GM23338 (cell line): Measurements from ENCODE around the gene PERCC1. TPM values are rescaled to one million over a fixed set of nuclear protein-coding genes. Genes with fewer than 3 reads are reported as not detected.

Experiments used
- ATAC-seq: fragments of 200-7000 bp; cut with Tn5 transposase; 3 replicates; pipeline ENCODE4 v1.9.1; 2020
- DNase-seq: peaks from one replicate; pipeline ENCODE4 v3.0.0-alpha.2; 2015; ENCODE audit warnings: low spot score
- H2AFZ ChIP-seq: fragments of 200-600 bp; sonication (generic); 2 replicates; pipeline ENCODE4 v1.8.0; 2016; ENCODE audit warnings: antibody characterized with exemption, mild to moderate bottlenecking, moderate library complexity
- H3F3A ChIP-seq: fragments of 200-600 bp; sonication (generic); replicated peaks from 2 replicates; pipeline ENCODE4 v1.8.0; 2017; ENCODE audit warnings: antibody characterized with exemption, mixed run types, low read depth
- H3K27ac ChIP-seq: fragments of 200-600 bp; sonication (generic); 2 replicates; pipeline ENCODE4 v1.6.1; 2016; ENCODE audit warnings: low read depth
- H3K27me3 ChIP-seq: fragments of 200-600 bp; sonication (generic); 2 replicates; pipeline ENCODE4 v1.8.0; 2016; ENCODE audit warnings: mild to moderate bottlenecking, mixed run types, moderate library complexity; ENCODE audit not compliant: insufficient read depth
- H3K36me3 ChIP-seq: fragments of 200-600 bp; sonication (generic); 2 replicates; pipeline ENCODE4 v1.8.0; 2016; ENCODE audit warnings: mild to moderate bottlenecking; ENCODE audit not compliant: insufficient read depth
- H3K4me1 ChIP-seq: fragments of 200-600 bp; sonication (generic); 2 replicates; pipeline ENCODE4 v1.8.0; 2016; ENCODE audit warnings: mild to moderate bottlenecking, moderate library complexity; ENCODE audit not compliant: insufficient read depth
- H3K4me2 ChIP-seq: fragments of 200-600 bp; sonication (generic); 2 replicates; pipeline ENCODE4 v1.7.1; 2017; ENCODE audit warnings: mixed run types
- H3K4me3 ChIP-seq: fragments of 200-600 bp; sonication (generic); 2 replicates; pipeline ENCODE4 v1.6.1; 2016; ENCODE audit warnings: mixed run types
- H3K79me2 ChIP-seq: fragments of 200-600 bp; sonication (generic); replicated peaks from 2 replicates; pipeline ENCODE4 v1.8.0; 2017; ENCODE audit warnings: mild to moderate bottlenecking; ENCODE audit not compliant: insufficient read depth
- H3K9me2 ChIP-seq: fragments of 200-600 bp; sonication (generic); 2 replicates; pipeline ENCODE4 v1.8.0; 2017; ENCODE audit not compliant: insufficient read depth
- H4K20me1 ChIP-seq: fragments of 200-600 bp; sonication (generic); replicated peaks from 2 replicates; pipeline ENCODE4 v1.8.0; 2017; ENCODE audit warnings: mild to moderate bottlenecking; ENCODE audit not compliant: insufficient read depth
- H3K27ac Mint-ChIP-seq: 2 replicates; pipeline ENCODE4 v1.8.0; 2020; ENCODE audit warnings: inconsistent platforms, mild to moderate bottlenecking, moderate library complexity, mixed read lengths
- H3K27me3 Mint-ChIP-seq: 3 replicates; pipeline ENCODE4 v1.8.0; 2022; ENCODE audit warnings: low read depth, mild to moderate bottlenecking, moderate library complexity, mixed read lengths, inconsistent platforms; ENCODE audit not compliant: insufficient read depth, poor library complexity
- H3K36me3 Mint-ChIP-seq: 3 replicates; pipeline ENCODE4 v1.8.0; 2021; ENCODE audit warnings: low read depth, mild to moderate bottlenecking, inconsistent platforms, moderate library complexity, mixed read lengths
- H3K4me1 Mint-ChIP-seq: 3 replicates; pipeline ENCODE4 v1.8.0; 2020; ENCODE audit warnings: mild to moderate bottlenecking, inconsistent platforms, mixed read lengths
- H3K4me3 Mint-ChIP-seq: 3 replicates; pipeline ENCODE4 v1.8.0; 2021; ENCODE audit warnings: moderate library complexity, mild to moderate bottlenecking, inconsistent platforms, mixed read lengths
- H3K9me3 Mint-ChIP-seq: 3 replicates; pipeline ENCODE4 v1.8.0; 2020; ENCODE audit warnings: moderate library complexity, mild to moderate bottlenecking, inconsistent platforms, mixed read lengths
- CREB1 ChIP-seq: fragments of 250-450 bp; sonication (Bioruptor Pico); IDR thresholded peaks from 2 replicates; pipeline ENCODE4 v1.5.0; 2020; ENCODE audit warnings: low read depth, mild to moderate bottlenecking, moderate library complexity
- CTCF ChIP-seq, 2 experiments: fragments of 200-600 bp in 1 of 2; sonication (generic) in 1 of 2; conservative IDR thresholded peaks; 2 replicates each; pipeline versions ENCODE4 v1.5.1 to v1.6.1; 2016 to 2017; ENCODE audit warnings: antibody characterized with exemption in 2 of 2, low read depth in 2 of 2, mild to moderate bottlenecking in 2 of 2, moderate library complexity in 1 of 2
- EZH2 ChIP-seq: fragments of 200-600 bp; sonication (generic); IDR thresholded peaks from one replicate; pipeline ENCODE4 v1.8.0; 2017; ENCODE audit warnings: antibody characterized with exemption, mild to moderate bottlenecking, low read depth; ENCODE audit not compliant: unreplicated experiment
- EZH2phosphoT487 ChIP-seq: fragments of 200-600 bp; sonication (generic); IDR thresholded peaks from one replicate; pipeline ENCODE4 v1.8.1; 2018; ENCODE audit warnings: antibody characterized with exemption; ENCODE audit not compliant: unreplicated experiment
- JUNB ChIP-seq: IDR thresholded peaks from one replicate; pipeline ENCODE4 v1.6.1; 2016; ENCODE audit warnings: antibody characterized with exemption; ENCODE audit not compliant: unreplicated experiment
- NANOG ChIP-seq: IDR thresholded peaks from 2 replicates; pipeline ENCODE4 v1.6.1; 2016; ENCODE audit warnings: antibody characterized with exemption, borderline replicate concordance
- POLR2AphosphoS5 ChIP-seq: IDR thresholded peaks from 2 replicates; pipeline ENCODE4 v1.6.1; 2016; ENCODE audit warnings: antibody characterized with exemption, low read depth
- STAT1 ChIP-seq: IDR thresholded peaks from one replicate; pipeline ENCODE4 v1.6.1; 2016; ENCODE audit warnings: antibody characterized with exemption; ENCODE audit not compliant: unreplicated experiment
- ZNF114 ChIP-seq: fragments of 250-450 bp; sonication (Bioruptor Pico); IDR thresholded peaks from 2 replicates; pipeline ENCODE4 v1.5.0; 2020; ENCODE audit warnings: mild to moderate bottlenecking, moderate library complexity
- ZNF331 ChIP-seq: fragments of 250-450 bp; sonication (Bioruptor Pico); IDR thresholded peaks from 2 replicates; pipeline ENCODE4 v1.5.0; 2020; ENCODE audit warnings: low read depth, mild to moderate bottlenecking, moderate library complexity
- polyA plus RNA-seq: library from polyadenylated mRNA; unstranded; fragments of >200 nt; fragmentation: Nextera tagmentation; extraction: Ambion mirVana; gene quantifications from 2 replicates; pipeline ENCODE4 v1.2.1, GENCODE V29; 2016
- total RNA-seq: library from RNA; depleted of rRNA; stranded (reverse); fragments of >200 nt; shearing (Covaris generic); gene quantifications from 2 replicates; pipeline ENCODE4 v1.2.3, GENCODE V29; 2014
- TF ChIP-seq, protein P1 (sequence below): IDR thresholded peaks from 2 replicates; pipeline ENCODE4 v1.6.1; 2016; ENCODE audit warnings: antibody characterized with exemption
- TF ChIP-seq, protein P2 (sequence below): IDR thresholded peaks from one replicate; pipeline ENCODE4 v1.6.1; 2018; ENCODE audit warnings: antibody characterized with exemption; ENCODE audit not compliant: unreplicated experiment

The PERCC1 gene
- total and polyA plus RNA-seq, 2 experiments from 2014 or later: not detected

DNA sequence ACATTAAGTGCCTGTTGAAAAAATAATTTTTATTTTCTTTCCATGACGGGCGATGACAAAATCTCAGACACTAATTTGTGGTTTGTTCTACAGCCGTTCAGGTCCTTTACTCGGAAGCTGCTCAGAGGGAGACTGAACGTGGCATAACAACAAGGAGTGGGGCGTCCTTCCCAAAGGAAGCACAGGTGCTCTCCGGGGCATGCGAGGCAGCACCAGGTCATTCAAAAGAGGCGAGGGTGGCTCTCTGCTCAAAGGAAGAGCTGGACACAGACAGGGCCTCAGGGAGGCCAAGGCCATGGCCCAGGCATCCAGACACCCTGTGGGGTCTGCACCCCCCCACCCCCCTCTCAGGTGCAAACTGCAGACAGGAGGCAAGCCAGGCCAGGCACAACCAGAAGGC, 32.5 kb upstream of the PERCC1 start:
- ATAC-seq (no peak), DNase-seq (no peak)
- Histone ChIP-seq H3F3A (no peaks in the 10 kb centered on the region), H3K36me3 (no peaks in the 10 kb centered on the region), H4K20me1 (no peaks in the 10 kb centered on the region; the same call in 1 of the 2 replicates), H3K4me1 (no peaks in the 10 kb centered on the region), H3K27me3 (no peaks in the 10 kb centered on the region), H3K4me3 (no peak overlapping the region), H3K27ac (no peak overlapping the region), H3K9me2 (no peaks in the 10 kb centered on the region), H2AFZ (no peak overlapping the region), H3K79me2 (no peaks in the 10 kb centered on the region), H3K4me2 (no peak overlapping the region)
- H3K27ac Mint-ChIP-seq: no peak overlapping the region
- H3K36me3 Mint-ChIP-seq: peaks cover 13% of the 10 kb centered on the region; the same call in 2 of the 3 replicates
- H3K9me3 Mint-ChIP-seq: no peaks in the 10 kb centered on the region
- no peak overlapping the region; the same call in 2 of the 3 replicates for H3K4me3 Mint-ChIP-seq
- H3K4me1 Mint-ChIP-seq: no peaks in the 10 kb centered on the region; the same call in 2 of the 3 replicates
- peaks cover 10% of the 10 kb centered on the region for H3K27me3 Mint-ChIP-seq
- TF ChIP-seq EZH2 (no peak), EZH2phosphoT487 (no peak), ZNF331 (CRISPR knock-in tag) (no peak), ZNF114 (CRISPR knock-in tag) (no peak), NANOG (no peak), CTCF (conservative IDR thresholded peaks at IDR 0.05; ENCODE audit: low read depth in 2 of 2) (no peak)
- TF ChIP-seq, protein P1, sequence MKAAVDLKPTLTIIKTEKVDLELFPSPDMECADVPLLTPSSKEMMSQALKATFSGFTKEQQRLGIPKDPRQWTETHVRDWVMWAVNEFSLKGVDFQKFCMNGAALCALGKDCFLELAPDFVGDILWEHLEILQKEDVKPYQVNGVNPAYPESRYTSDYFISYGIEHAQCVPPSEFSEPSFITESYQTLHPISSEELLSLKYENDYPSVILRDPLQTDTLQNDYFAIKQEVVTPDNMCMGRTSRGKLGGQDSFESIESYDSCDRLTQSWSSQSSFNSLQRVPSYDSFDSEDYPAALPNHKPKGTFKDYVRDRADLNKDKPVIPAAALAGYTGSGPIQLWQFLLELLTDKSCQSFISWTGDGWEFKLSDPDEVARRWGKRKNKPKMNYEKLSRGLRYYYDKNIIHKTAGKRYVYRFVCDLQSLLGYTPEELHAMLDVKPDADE: no peak

DNA sequence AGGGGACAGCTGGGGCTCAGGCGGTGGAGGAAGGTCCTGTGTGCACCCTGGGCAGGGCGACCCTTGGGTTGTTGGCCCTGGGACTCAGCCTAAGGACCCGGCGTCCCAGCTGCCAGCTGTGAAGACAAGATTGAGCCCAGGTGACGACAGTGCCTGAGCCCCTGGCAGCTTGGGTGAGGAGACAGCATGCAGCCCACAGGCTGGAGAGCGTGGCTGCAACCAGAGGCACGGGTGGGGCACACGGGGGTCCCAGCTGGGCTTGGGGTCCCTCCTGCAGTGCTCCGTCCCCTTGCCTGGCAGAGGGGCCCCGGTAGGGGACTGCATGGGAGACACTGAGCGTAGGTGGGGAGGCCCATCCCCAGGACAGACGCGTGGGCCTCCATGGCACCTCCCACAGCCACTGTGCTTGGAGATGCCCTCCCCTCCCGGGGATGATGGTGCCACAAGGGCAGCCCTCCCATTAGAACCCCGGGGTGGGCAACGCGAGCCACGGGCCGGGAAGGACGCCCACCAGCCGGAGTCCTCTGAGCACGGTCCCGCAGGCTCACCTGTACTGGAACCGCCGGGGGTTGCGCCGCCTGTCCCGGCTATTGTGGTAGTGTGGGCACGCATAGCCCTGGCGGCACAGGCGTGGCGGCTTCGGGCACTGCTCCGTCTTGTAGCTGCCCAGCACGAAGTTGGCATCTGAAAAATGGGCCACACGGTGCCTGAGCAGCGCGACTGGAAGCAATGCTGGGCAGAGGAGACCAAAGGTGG, 31.9 kb upstream of the PERCC1 start:
- Histone ChIP-seq H3K4me2 (no peak overlapping the region), H3K27me3 (no peaks in the 10 kb centered on the region), H3K4me1 (no peaks in the 10 kb centered on the region), H2AFZ (no peak overlapping the region), H3K27ac (no peak overlapping the region), H3K36me3 (no peaks in the 10 kb centered on the region), H4K20me1 (no peaks in the 10 kb centered on the region; the same call in 1 of the 2 replicates), H3K4me3 (no peak overlapping the region), H3K79me2 (no peaks in the 10 kb centered on the region), H3F3A (no peaks in the 10 kb centered on the region), H3K9me2 (no peaks in the 10 kb centered on the region)
- Mint-ChIP-seq H3K4me3 (no peak overlapping the region), H3K36me3 (peaks cover 15% of the 10 kb centered on the region; the same call in 2 of the 3 replicates), H3K9me3 (no peaks in the 10 kb centered on the region), H3K4me1 (no peaks in the 10 kb centered on the region; the same call in 2 of the 3 replicates), H3K27ac (no peak overlapping the region), H3K27me3 (peaks cover 12% of the 10 kb centered on the region)
- ATAC-seq: no peak
- no peak for DNase-seq
- TF ChIP-seq, protein P1: no peak
- TF ChIP-seq JUNB (no peak), CTCF (conservative IDR thresholded peaks at IDR 0.05; ENCODE audit: low read depth in 2 of 2) (no peak), POLR2AphosphoS5 (no peak), NANOG (no peak), STAT1 (no peak), ZNF331 (CRISPR knock-in tag) (no peak), EZH2phosphoT487 (no peak), ZNF114 (CRISPR knock-in tag) (no peak), CREB1 (CRISPR knock-in tag) (no peak), EZH2 (no peak)
- TF ChIP-seq, protein P2, sequence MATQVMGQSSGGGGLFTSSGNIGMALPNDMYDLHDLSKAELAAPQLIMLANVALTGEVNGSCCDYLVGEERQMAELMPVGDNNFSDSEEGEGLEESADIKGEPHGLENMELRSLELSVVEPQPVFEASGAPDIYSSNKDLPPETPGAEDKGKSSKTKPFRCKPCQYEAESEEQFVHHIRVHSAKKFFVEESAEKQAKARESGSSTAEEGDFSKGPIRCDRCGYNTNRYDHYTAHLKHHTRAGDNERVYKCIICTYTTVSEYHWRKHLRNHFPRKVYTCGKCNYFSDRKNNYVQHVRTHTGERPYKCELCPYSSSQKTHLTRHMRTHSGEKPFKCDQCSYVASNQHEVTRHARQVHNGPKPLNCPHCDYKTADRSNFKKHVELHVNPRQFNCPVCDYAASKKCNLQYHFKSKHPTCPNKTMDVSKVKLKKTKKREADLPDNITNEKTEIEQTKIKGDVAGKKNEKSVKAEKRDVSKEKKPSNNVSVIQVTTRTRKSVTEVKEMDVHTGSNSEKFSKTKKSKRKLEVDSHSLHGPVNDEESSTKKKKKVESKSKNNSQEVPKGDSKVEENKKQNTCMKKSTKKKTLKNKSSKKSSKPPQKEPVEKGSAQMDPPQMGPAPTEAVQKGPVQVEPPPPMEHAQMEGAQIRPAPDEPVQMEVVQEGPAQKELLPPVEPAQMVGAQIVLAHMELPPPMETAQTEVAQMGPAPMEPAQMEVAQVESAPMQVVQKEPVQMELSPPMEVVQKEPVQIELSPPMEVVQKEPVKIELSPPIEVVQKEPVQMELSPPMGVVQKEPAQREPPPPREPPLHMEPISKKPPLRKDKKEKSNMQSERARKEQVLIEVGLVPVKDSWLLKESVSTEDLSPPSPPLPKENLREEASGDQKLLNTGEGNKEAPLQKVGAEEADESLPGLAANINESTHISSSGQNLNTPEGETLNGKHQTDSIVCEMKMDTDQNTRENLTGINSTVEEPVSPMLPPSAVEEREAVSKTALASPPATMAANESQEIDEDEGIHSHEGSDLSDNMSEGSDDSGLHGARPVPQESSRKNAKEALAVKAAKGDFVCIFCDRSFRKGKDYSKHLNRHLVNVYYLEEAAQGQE: no peak
